Daoy (cell line): ENCODE data around the gene SARDH. TPM values are rescaled to one million over a fixed set of nuclear protein-coding genes. Genes with fewer than 3 reads are reported as not detected.
A peak's percentile ranks its signal among the peaks of the same experiment; 100 is the strongest.
"Not testable (repeated sequence)": the region's sequence is repeated elsewhere in the genome, so short reads cannot be mapped to it uniquely, and the experiment has no call there.

Experiments used
- DNase-seq: peaks from one replicate; pipeline ENCODE4 v3.0.0-alpha.2; 2015; ENCODE audit warnings: low read depth
- total RNA-seq: library from RNA; depleted of rRNA; stranded (reverse); fragments of >200 nt; shearing (Covaris generic); gene quantifications from 2 replicates; pipeline ENCODE4 v1.2.3, GENCODE V29; 2014; rRNA removed

The SARDH gene
- total RNA-seq, 1 experiment from 2014 or later: 1.2 TPM

DNA sequence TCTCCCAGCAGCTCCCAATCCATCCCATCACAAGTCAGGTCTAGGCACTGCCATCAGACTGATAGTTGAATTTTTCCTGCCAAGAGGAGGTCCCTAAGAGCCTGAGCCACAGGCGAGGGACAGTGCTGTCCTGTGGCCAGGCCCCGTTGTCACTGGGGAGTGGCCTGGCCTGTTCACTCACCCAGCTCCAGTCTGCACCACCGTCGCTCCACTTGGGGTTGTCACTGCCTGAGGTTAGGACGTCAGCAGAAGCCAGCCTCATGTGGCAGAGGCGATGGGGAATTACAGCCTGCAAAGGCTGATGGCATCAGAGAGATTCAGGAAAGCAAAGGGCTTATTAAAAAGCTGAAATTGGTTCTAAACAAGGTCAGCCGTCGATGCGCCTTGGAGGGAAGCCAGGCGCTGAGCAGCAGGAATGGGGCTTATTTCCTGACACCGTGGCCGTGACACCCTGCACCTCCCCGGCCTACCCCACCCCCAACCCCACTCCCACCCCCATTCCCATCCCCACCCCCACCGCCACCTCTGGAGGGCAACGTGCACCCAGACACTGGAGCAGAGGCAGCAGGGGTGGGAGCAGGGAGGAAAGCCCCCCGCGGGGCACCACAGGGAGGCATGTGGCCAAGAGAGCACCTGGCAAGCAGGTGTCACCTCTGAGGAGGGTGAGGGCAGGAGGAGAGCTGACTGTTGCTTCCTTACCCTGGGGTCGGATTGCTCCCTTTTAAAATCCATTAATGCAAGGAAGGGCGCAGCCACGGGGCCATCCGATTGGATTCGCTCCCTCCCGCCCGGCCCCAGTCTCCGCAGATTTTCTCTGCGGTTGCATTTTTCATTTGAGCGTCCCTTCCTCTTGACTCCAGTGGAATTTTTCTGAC, 105.1 kb downstream of the SARDH start:
- DNase-seq: no peak

DNA sequence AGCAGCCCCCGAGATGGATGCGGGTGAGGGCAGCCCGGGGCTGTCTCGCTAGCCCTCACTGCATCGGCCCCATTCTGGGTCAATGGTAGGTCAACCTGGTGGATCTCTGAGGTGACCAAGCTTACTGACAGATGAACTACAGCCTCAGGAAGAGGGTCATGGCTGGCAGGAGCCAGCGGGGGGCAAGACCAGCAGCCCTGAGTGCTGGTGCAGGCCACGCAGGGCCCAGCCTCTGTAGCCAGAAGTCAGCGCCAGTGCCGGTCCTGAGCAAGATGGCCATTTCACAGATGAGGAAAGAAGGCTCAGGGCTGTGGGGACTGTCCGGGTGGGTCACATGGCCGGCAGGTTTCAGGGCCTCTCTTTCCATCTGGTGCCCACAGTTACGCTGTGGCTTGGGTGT, 107.0 kb downstream of the SARDH start:
- DNase-seq: no peak

DNA sequence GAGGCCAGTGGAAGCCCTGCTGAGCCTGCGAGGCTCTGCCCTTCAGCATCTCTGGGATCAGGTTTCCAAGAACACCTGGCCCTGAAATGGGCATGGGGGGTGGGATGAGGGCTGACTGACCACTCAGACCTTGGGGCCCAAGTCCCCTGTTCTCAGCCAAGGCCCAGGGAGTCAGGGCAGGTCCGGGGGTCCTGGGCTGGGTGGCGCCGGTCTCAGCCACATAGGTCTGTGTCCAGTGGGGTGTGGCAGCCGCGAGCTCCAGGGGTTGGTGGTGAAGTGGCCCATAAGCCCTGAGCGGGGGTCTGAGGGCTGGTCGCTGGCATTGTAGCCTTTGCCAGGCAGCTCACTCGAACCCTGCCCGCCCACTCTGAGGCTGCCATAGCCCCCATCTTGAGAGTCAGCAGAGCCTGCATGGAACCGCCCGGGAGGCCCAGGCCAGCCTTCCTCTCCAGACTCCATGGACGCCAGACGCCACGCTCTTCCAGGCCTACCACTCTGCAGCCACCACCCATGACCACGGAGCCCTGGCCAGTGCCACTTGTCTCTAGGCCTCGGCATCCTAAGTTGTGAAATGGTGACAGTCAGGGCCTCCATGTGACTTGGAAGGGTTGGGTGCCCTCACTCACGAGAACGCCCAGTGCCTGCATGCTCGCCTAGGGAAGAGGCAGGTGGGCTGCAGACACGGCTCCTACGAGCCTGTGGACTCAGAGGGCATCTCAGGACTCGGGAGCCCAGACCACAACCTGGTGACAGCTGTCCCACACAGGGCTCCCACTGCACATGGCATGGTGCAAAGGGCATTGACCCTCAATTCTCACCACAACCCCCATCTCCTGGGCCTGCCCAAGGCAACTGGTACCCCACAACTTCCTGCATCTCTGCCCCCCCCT, 108.7 kb downstream of the SARDH start:
- no peak for DNase-seq

DNA sequence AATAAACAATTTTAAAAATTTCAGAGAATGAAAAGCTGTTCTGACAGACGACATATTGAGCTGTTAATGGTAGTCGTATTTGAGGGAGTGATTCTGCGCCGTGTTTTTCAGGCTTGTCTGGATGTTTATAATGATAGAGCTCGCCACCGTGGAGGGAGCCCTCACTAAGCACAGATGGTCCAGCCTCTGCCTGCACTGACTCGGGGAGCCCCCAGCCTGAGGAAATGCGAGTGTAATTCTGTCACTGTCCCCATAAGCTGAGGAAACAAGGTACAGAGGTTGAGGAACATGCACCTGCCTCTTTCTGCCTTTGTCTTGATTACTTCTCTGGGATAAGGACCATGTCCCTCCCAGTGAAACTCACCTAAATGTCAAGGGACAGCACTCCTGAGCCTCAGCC, 109.4 kb downstream of the SARDH start:
- no peak for DNase-seq

DNA sequence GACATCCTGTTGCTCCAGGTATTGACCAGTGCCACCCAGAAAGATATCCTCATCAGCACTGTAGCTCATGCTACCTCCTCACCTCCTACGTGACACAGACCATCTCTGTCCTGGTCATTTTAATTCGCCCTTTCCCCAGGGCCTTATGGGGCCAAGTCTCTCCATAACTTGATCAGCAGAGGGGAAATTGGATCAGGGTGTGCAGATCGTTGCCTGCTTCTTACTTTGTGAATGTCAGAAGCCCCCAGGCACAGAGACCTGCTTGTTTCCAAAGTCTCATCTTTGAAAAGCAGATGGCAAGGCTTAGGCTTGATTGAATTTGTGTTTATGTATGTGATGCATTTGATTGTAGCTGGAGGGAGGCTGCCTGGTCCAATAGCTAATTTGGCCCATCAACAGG, 110.8 kb downstream of the SARDH start:
- DNase-seq: no peak

DNA sequence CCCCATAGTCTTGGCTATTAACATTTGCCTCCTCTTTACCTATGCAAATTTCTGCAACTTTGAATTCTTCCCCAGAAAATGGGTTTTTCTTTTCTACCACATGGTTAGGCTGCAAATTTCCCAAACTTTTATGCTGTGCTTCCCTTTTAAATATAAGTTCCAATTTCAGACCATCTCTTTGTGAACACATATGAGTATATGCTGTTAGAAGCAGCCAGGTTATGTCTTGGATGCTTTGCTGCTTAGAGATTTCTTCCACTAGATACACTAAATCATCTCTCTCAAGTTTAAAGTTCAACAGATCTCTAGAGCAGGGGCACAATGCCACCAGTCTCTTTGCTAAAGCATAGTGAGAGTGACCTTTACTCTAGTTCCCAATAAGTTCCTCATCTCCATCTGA, 112.1 kb downstream of the SARDH start:
- DNase-seq: not testable (repeated sequence)

DNA sequence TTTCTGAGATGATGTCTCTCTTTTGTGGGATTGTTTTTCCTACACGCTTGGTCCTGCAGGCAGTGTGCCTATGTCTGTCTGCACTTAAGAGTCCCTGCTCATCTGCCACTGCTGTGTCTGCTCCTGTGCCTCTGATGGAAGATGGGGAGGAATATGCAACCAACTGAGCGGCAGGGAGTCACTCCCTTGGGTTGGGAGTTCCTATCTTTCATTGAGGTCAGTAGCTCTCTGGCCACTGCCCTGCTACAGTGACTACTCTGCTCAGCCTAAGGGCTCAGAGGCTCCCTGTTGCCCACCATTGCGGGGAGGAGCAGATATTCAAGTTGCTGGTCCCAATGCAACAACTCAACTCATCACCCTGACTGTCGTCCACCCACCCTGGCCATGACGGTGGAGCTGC, 115.6 kb downstream of the SARDH start:
- no peak for DNase-seq

DNA sequence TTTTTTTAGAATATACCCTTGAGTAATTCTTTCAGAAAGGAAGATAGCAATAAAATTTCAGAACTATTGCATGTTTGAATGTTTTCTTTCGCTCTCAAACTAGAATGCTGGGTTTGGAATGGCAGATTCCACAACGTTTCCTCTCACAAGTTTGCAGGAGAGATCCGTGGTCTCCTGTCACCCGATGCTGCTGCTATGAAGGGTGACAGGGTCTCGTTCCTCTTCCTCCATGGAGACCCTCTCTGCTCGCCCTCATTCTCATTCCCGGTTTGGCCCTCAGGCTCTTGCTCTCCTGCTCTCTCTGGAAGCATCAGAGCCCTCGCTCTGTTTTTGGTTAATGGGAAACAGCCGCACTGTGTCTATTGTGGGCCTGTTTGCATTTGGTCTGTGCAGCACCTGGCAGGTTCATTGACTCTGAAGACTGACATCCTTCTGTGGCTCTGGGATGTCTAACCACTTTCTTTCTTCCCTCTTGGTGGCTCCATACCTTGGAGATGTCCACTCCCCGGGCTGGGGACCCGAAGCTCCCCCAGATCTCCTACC, 116.4 kb downstream of the SARDH start:
- no peak for DNase-seq

DNA sequence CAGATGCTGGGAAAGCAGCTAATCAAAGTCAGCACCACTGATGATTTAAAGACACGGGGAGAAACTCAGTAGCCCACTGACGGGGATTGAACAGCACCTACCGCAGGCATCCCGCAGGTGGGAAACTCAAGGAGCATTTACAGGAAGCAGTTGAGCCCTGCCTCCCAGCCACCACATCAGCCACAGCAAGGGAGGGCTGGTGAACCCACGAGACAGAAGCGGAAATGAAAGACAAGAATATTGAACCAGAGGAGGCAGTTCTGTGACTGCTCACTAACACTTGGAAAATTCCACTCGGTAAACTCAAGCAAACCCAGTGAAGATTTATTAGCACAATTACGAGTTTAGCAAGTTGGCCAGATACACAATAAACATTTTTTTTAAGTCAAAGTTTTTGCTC, 118.4 kb downstream of the SARDH start:
- DNase-seq: peak; percentile 44

DNA sequence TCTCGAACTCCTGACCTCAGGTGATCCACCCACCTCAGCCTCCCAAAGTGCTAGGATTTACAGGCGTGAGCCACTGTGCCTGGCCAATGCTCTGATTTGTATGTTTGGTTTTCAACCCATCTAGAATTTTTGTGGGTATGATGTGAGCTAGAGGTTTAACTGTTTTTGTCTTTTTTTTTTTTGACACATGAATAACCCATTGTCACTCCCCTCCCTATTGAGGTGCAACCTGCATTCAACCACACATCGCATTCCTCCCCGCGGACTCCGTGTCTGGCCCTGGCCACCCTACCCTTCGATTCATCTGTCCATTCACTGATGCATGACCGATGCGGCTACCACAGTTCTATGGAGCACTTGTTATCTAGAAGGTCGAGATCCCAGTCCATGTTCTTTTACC, 119.4 kb downstream of the SARDH start:
- no peak for DNase-seq

DNA sequence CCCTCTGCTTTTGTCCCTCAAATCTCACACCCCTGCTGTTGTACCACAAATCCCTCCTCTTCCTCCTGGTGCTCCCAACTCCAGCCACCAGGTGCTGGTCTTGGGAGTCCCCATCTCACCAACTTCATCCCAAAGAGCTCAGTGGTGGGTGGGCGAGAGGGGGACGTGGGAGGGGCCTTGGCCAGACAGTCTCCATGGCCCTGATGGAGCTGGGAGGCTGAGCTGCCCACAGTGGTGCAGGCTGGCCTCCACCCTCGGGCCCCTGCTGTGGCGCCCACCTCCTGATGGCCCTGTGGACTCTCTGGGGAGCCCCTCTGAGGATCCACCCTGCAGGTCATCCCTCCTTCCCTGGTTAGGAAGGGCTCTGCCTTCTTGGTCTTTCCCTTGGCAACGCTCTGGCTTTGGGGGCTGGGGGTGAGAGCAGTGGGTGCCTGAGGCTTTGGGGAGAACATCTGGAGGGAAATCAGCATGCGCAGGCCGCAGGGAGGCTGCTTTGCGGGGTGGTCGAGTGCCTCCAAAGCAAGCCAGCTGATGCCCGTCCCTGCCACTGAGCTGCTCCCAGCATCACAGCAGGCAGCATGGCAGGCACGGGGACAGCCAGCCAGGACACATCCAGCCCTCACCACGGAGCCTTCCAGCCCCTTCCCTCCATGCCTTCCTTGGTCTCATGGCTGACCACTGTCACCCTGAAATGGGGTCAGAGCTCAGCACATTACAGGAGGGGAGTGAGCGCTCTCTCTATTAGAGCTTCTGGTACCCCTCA, 121.3 kb downstream of the SARDH start:
- no peak for DNase-seq

DNA sequence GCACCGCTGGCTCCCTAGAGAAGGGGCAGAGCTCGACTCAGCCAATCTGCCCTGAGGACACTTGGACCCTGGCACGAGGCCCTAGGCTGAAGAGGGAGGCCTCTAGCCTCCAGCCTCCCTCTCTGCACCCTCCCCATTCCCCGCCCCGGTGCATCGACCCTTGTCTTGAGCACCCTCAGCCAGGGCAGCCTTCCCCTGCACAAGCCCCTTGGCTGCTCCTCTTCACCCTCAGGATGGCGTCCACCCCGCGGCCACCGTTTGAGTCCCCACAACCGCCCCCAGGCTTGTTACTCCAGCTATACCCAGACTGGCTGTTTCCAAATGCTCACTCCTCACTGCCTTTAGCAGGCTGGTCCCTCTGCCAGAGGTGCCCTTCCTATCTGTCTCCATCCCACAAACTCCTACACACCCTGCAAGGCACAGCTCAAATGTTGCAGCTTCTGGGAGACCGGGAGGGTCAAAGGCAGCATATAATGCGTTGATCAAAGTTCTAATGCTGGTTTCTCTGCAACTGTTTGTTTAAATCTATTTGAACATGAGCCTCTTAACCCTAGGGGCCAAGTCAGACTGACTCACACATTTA, 122.5 kb downstream of the SARDH start:
- no peak for DNase-seq

DNA sequence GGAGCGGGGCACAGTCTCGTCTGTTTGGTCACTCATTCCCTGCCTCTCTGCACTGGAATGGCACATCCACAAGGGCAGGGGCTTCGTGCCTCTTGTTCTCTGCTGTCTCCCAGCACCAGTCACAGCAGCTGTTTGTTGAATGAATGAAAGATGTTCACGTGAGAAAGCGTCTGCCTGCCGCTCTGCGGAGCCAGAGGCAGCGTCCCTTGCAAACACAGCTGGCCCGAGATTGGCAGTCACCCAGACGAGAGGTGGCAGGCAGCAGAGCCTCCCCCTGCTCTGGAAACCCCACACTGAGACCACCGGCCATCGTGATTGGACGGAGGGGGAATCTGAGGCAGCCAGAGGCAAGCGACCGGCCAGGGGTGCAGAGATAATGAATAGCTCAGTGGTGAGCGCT, 123.0 kb downstream of the SARDH start:
- DNase-seq: no peak

DNA sequence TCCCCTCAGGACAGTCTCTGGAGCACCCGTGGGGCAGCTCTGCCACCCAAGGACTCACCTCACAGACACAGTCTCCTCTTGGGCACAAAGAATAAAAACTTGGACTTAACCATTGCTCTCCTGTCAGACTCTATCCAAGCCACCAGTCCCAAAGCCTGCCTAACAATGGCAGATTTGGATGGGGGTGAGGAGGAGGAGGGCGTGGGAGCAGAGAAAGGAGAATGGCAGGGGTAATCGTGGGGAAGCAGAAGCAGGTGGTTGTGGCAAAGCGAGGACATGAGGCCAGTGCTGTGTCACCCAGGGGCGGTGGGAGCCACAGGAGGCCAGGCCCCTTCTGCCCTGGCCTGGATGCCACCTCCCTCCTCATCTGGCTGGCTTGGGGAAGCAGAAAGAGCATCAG, 123.5 kb downstream of the SARDH start:
- DNase-seq: no peak

DNA sequence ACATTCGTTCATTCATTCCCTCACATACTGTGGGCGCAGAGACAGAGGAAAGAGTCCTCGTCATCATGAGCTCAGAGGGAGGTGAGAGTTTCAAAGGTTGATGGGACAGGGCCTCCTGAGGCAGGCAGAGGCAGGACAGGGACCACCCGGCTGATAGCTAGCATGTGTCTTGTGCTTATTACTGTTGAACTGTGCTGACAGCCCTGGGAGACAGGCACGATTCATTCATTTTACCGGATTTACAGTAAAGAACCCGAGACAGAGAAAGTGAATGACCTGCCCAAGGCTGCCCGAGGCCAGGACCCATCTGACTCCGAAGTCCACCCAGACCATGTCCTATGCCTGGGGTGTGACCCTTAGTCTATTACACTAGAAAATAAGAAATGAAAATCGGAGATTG, 124.1 kb downstream of the SARDH start:
- DNase-seq: no peak

Other genes starting within 250 kb of the SARDH start
- not detected in 2 replicates for gene MYMK, start 213.4 kb downstream of the SARDH start, total RNA-seq
- gene ADAMTSL2, start 203.6 kb downstream of the SARDH start, total RNA-seq: 0.03 TPM in 1 of 2 replicates, not detected in the other
- not detected in 2 replicates for gene FAM163B, start 129.0 kb downstream of the SARDH start, total RNA-seq
- not detected in 2 replicates for gene DBH, start 102.0 kb downstream of the SARDH start, total RNA-seq